Common myeloid progenitor, CD34-positive (primary cell): ENCODE measurements around the gene NDNF.
A peak's percentile ranks its signal among the peaks of the same experiment; 100 is the strongest.

Experiments
- CTCF ChIA-PET: fragments of 350-600 bp; sonication (Branson Sonifier 250); formaldehyde crosslinking; loops from one replicate; lab custom pipeline; 2021; ENCODE audit warnings: antibody characterized with exemption; lab: Charles Lee
- POLR2A ChIA-PET: fragments of 350-600 bp; sonication (Branson Sonifier 250); formaldehyde crosslinking; loops from one replicate; lab custom pipeline; 2021; ENCODE audit warnings: antibody characterized with exemption; lab: Charles Lee
- DNase-seq, 3 donors: peaks; one replicate each; pipeline versions ENCODE4 v3.0.0 to v3.0.0-alpha.2; 2013
- H3K27ac ChIP-seq, 2 experiments: 1 replicate in 1 of 2; 2 replicates in 1 of 2; pipeline ENCODE4 v1.7.0; 2013; ENCODE audit warnings: inconsistent platforms in 2 of 2, low read length in 2 of 2, mild to moderate bottlenecking in 2 of 2, low read depth in 1 of 2, moderate library complexity in 1 of 2; ENCODE audit not compliant: severe bottlenecking in 2 of 2, insufficient read depth in 1 of 2, poor library complexity in 1 of 2
- H3K27me3 ChIP-seq, 5 experiments: replicated peaks in 2 of 5; 1 replicate in 3 of 5; 2 replicates in 2 of 5; pipeline versions ENCODE4 v1.6.1 to v1.7.0; 2013; ENCODE audit warnings: low read length in 4 of 5, mild to moderate bottlenecking in 2 of 5, moderate library complexity in 2 of 5, inconsistent platforms in 1 of 5; ENCODE audit not compliant: insufficient read depth in 5 of 5, control insufficient read depth in 4 of 5
- H3K36me3 ChIP-seq, 4 experiments: 1 replicate in 2 of 4; 2 replicates in 2 of 4; pipeline versions ENCODE4 v1.6.1 to v1.7.0; 2013; ENCODE audit warnings: low read length in 3 of 4, control low read depth in 1 of 4, mild to moderate bottlenecking in 1 of 4; ENCODE audit not compliant: control insufficient read depth in 4 of 4, insufficient read depth in 4 of 4
- H3K4me1 ChIP-seq, 4 experiments: 1 replicate in 3 of 4; 2 replicates in 1 of 4; pipeline versions ENCODE4 v1.6.1 to v1.7.1; 2013; ENCODE audit warnings: low read length in 3 of 4, mild to moderate bottlenecking in 3 of 4, control low read depth in 1 of 4, inconsistent platforms in 1 of 4, moderate library complexity in 1 of 4; ENCODE audit not compliant: control insufficient read depth in 4 of 4, insufficient read depth in 4 of 4; ENCODE audit errors: control extremely low read depth in 1 of 4
- H3K4me3 ChIP-seq, 7 experiments: 1 replicate in 4 of 7; 2 replicates in 3 of 7; pipeline versions ENCODE4 v1.5.1 to v1.7.0; 2013; ENCODE audit warnings: mild to moderate bottlenecking in 7 of 7, low read length in 6 of 7, moderate library complexity in 6 of 7, inconsistent platforms in 2 of 7, low read depth in 2 of 7, control low read depth in 1 of 7; ENCODE audit not compliant: insufficient read depth in 4 of 7, control insufficient read depth in 1 of 7; ENCODE audit errors: extremely low read depth in 1 of 7
- H3K9me3 ChIP-seq, 5 experiments: 1 replicate in 4 of 5; 2 replicates in 1 of 5; pipeline versions ENCODE4 v1.6.1 to v1.7.1; 2013; ENCODE audit warnings: low read length in 4 of 5, mild to moderate bottlenecking in 2 of 5, inconsistent platforms in 1 of 5, low read depth in 1 of 5, moderate library complexity in 1 of 5; ENCODE audit not compliant: control insufficient read depth in 4 of 5, insufficient read depth in 2 of 5; ENCODE audit errors: control extremely low read depth in 1 of 5
- WGBS: methylation state at CpG from one replicate; pipeline ENCODE4 v1.1.5; 2013; ENCODE audit not compliant: insufficient coverage; 5-methylcytosine and 5-hydroxymethylcytosine counted together

The NDNF gene

GRCh38 chr4:121057466-121057922 lies 14.8 kb downstream of the NDNF start:
- peaks cover 0 to 65% (median 5%) of the 10 kb centered on the region in 5 experiments for H3K27me3 ChIP-seq
- 31% methylated on average over 8 of the region's 9 CpGs for WGBS
- H3K4me1 ChIP-seq: peaks cover 0 to 1% (median 0%) of the 10 kb centered on the region in 4 experiments
- CTCF ChIA-PET: interaction anchor here (0.8 to 0.9 kb wide), 2 partner anchors 19 to 346 kb away, joined by 3 read pairs; no protein-coding TSS in a partner anchor
- H3K9me3 ChIP-seq: no peaks in the 10 kb centered on the region
- H3K36me3 ChIP-seq: no peaks in the 10 kb centered on the region
- DNase-seq: no peak
- POLR2A ChIA-PET: no interaction called here
- H3K4me3 ChIP-seq: no peak overlapping the region
- H3K27ac ChIP-seq: no peak overlapping the region

DNA sequence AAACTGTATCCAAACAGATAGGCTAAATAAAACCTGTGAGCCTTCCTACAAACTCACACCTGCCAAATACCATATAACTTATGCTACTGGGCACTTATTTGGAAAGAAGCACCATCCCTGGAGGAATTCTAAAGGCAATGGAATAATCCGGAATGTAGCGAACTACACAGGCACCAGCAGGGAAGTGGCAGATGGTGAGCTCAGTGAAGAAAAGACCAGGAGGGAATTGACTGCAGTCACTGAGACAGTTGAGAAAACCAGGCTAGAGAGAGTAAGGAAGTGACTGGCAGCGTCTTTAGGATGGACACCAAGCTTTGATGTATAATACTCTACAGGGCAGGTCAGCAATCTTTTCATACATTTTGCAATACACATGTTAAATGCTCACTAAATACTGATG lies 16.3 kb downstream of the NDNF start:
- DNase-seq: no peak
- 88% methylated on average over 3 of the region's 3 CpGs for WGBS
- ChIA-PET CTCF (no interaction called here), POLR2A (no interaction called here)
- Histone ChIP-seq H3K27ac (no peak overlapping the region), H3K4me3 (no peak overlapping the region), H3K4me1 (no peaks in the 10 kb centered on the region), H3K36me3 (no peaks in the 10 kb centered on the region), H3K27me3 (peaks cover 0 to 61% (median 5%) of the 10 kb centered on the region in 5 experiments), H3K9me3 (no peaks in the 10 kb centered on the region)

DNA sequence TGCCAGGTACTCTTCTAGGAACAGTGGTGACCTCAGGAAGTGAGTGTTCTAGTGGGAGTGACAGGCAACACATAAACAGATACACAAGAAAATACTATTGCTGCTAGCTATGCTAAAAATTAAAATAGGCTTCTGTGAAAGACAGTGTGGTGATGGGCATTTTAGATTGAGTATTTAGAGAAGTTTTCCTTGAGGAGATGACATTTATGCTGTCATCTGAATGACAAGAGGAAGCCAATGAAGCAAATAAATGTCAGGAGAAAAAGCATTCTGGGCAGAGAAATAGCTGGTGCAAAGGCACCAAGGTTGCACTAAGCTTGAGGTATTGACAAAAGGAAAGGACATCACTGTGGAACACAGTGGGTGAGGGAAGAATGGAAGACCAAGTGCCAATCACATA lies 18.0 kb downstream of the NDNF start:
- DNase-seq: no peak
- ChIA-PET CTCF (interaction anchor here (0.6 kb wide), 1 partner anchor 1626 kb away, joined by 3 read pairs; no protein-coding TSS in a partner anchor), POLR2A (no interaction called here)

DNA sequence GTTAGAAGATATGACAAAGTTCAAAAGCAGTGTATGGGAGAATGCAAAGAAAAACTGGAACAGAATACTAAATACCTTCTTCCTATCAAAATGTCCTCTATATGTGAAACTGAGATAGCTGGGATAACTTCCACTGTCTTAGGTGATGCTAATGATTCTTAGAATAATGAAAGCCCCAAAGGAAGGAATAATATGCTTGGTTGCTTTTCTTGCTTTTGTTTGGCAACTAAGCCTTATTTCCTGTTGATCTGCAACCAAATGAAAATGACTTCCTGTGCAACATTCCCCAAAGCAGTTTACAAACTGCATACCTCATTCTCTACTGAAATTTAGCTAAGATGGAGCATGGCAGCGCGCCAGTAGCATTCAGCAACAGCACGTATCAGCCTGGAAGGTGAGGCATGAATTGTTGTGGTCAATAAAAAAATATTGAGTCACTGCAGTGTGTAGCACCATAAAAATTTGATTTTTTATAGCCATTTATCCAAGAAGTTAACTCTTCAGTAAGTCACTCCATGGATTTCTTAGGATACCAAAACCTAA lies 18.7 kb downstream of the NDNF start:
- whole genome bisulfite sequencing: no CpG with 5 or more reads among the region's 3 CpGs

More for the DNA sequence above, 18.0 kb downstream of the NDNF start:
- no peak overlapping the region for H3K4me3 ChIP-seq
- no peak overlapping the region for H3K27ac ChIP-seq
- H3K36me3 ChIP-seq: no peaks in the 10 kb centered on the region
- H3K9me3 ChIP-seq: no peaks in the 10 kb centered on the region
- no peaks in the 10 kb centered on the region for H3K4me1 ChIP-seq
- peaks cover 0 to 45% (median 4%) of the 10 kb centered on the region in 5 experiments for H3K27me3 ChIP-seq

DNA sequence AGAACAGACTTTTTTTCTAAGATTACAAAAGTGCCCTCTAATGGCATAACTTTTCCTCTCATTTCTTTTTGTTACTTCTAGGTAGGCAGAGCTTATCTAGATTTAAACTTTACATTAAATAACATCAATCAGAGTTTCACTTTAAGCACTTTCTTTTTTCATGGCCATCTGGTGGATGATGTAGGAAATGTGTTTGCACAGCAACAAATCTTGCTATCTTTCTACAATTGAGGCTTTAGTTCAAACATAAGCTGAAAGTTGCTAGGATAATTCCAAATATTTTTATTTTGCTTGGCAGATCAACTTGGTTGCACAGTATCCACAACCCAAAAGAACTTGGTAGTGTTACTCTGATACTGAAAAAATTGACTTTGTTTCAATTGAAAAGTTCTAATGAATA lies 22.0 kb downstream of the NDNF start:
- peaks cover 0 to 11% (median 2%) of the 10 kb centered on the region in 5 experiments for H3K27me3 ChIP-seq
- H3K4me3 ChIP-seq: no peak overlapping the region
- ChIA-PET POLR2A (no interaction called here), CTCF (interaction anchor here (1.2 to 2.0 kb wide), 4 partner anchors 16 to 333 kb away, joined by 3 to 5 read pairs (median 3); no protein-coding TSS in a partner anchor)
- peak in 2 of 3 donors; percentile 28 to 44 for DNase-seq
- no peaks in the 10 kb centered on the region for H3K9me3 ChIP-seq
- H3K27ac ChIP-seq: no peak overlapping the region
- no peaks in the 10 kb centered on the region for H3K4me1 ChIP-seq
- no peaks in the 10 kb centered on the region for H3K36me3 ChIP-seq

More for the DNA sequence above, 18.7 kb downstream of the NDNF start:
- CTCF ChIA-PET: no interaction called here
- H3K9me3 ChIP-seq: no peaks in the 10 kb centered on the region
- no peaks in the 10 kb centered on the region for H3K4me1 ChIP-seq
- no peak for DNase-seq
- POLR2A ChIA-PET: no interaction called here
- H3K27ac ChIP-seq: no peak overlapping the region
- H3K27me3 ChIP-seq: peaks cover 0 to 40% (median 4%) of the 10 kb centered on the region in 5 experiments
- no peaks in the 10 kb centered on the region for H3K36me3 ChIP-seq
- no peak overlapping the region for H3K4me3 ChIP-seq

GRCh38 chr4:121049072-121049599 lies 23.2 kb downstream of the NDNF start:
- Histone ChIP-seq H3K27ac (no peak overlapping the region), H3K36me3 (no peaks in the 10 kb centered on the region), H3K4me3 (no peak overlapping the region), H3K27me3 (peaks cover 0 to 7% (median 0%) of the 10 kb centered on the region in 5 experiments), H3K9me3 (no peaks in the 10 kb centered on the region), H3K4me1 (no peaks in the 10 kb centered on the region)
- DNase-seq: no peak
- ChIA-PET CTCF (interaction anchor here (1.2 to 2.0 kb wide), 2 partner anchors 15 to 331 kb away, joined by 3 to 5 read pairs; no protein-coding TSS in a partner anchor), POLR2A (no interaction called here)
- WGBS: 92% methylated on average over 2 of the region's 3 CpGs

- peaks cover 0 to 7% (median 0%) of the 10 kb centered on the region in 5 experiments for H3K27me3 ChIP-seq
- no peaks in the 10 kb centered on the region for H3K36me3 ChIP-seq
- 91% methylated on average over 6 of the region's 6 CpGs for WGBS
- H3K4me1 ChIP-seq: no peaks in the 10 kb centered on the region
- H3K9me3 ChIP-seq: no peaks in the 10 kb centered on the region
- no peak for DNase-seq
- no peak overlapping the region for H3K27ac ChIP-seq
- no peak overlapping the region for H3K4me3 ChIP-seq
- CTCF ChIA-PET: no interaction called here
- POLR2A ChIA-PET: no interaction called here
These were observed 24.2 kb downstream of the NDNF start for GRCh38 chr4:121048165-121048564.
